ENCODE measurements around the gene BICRA.
"Not testable (repeated sequence)": the region's sequence is repeated elsewhere in the genome, so short reads cannot be mapped to it uniquely, and the experiment has no call there.

Gene BICRA

DNA sequence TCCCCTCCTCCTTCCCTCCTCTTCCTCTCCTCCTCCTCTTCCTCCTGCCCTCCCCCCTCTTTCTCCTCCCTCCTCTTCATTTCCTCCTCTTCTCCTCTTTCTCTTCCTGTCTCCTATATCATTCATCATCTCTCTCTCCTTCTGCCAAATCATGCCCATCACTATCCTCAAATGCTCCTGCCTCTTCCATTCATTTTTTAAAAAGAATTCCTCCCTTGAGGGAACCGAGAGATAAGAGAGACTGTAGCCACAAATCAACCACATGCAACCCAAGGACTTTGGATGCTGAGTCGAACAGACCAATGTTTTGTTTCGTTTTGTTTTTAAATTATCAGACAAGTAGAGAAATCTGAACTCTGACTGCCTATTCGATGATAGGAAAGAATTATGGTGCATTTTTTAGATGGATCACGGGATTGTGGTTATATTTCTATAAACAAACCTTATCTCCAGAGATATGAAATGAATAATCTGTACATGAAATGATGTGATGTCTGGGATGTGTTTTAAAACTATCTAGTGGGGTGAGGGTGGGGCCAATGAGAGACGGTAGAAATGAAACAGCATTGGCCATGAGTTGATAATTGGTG, 26.5 kb upstream of the BICRA start:
- no peak for TF ChIP-seq EZH2 (optimal IDR thresholded peaks at IDR 0.05; ENCODE audit: low read depth, low read length)
- TF ChIP-seq, protein P1, sequence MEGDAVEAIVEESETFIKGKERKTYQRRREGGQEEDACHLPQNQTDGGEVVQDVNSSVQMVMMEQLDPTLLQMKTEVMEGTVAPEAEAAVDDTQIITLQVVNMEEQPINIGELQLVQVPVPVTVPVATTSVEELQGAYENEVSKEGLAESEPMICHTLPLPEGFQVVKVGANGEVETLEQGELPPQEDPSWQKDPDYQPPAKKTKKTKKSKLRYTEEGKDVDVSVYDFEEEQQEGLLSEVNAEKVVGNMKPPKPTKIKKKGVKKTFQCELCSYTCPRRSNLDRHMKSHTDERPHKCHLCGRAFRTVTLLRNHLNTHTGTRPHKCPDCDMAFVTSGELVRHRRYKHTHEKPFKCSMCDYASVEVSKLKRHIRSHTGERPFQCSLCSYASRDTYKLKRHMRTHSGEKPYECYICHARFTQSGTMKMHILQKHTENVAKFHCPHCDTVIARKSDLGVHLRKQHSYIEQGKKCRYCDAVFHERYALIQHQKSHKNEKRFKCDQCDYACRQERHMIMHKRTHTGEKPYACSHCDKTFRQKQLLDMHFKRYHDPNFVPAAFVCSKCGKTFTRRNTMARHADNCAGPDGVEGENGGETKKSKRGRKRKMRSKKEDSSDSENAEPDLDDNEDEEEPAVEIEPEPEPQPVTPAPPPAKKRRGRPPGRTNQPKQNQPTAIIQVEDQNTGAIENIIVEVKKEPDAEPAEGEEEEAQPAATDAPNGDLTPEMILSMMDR (IDR thresholded peaks at IDR 0.05; ENCODE audit: low read length) = no peak
- no peak for TF ChIP-seq EZH2phosphoT487 (IDR thresholded peaks at IDR 0.05; ENCODE audit: low read length)
- Histone ChIP-seq H3F3A (ENCODE audit: insufficient read depth, low read length) (peaks cover 4% of the 10 kb centered on the region; the same call in 1 of the 2 replicates), H3K36me3 (replicated peaks; ENCODE audit: insufficient read depth, low read length) (no peaks in the 10 kb centered on the region), H3K27me3 (replicated peaks; ENCODE audit: insufficient read depth, low read length) (peaks cover 10% of the 10 kb centered on the region; the same call in 1 of the 2 replicates), H3K9ac (ENCODE audit: low read length) (no peak overlapping the region), H3K9me2 (replicated peaks; ENCODE audit: insufficient read depth, low read length) (no peaks in the 10 kb centered on the region), H3K9me3 (replicated peaks; ENCODE audit: insufficient read depth, low read length) (no peaks in the 10 kb centered on the region), H4K20me1 (ENCODE audit: insufficient read depth, low read length) (no peaks in the 10 kb centered on the region), H3K79me2 (ENCODE audit: low read length) (no peaks in the 10 kb centered on the region), H2AFZ (ENCODE audit: low read length) (no peak overlapping the region), H3K27ac (ENCODE audit: low read length) (no peak overlapping the region), H3K4me3 (ENCODE audit: low read length) (no peak overlapping the region), H3K4me2 (ENCODE audit: low read depth, low read length) (no peak overlapping the region), H3K4me1 (ENCODE audit: low read length) (no peaks in the 10 kb centered on the region)
- no peak for DNase-seq

DNA sequence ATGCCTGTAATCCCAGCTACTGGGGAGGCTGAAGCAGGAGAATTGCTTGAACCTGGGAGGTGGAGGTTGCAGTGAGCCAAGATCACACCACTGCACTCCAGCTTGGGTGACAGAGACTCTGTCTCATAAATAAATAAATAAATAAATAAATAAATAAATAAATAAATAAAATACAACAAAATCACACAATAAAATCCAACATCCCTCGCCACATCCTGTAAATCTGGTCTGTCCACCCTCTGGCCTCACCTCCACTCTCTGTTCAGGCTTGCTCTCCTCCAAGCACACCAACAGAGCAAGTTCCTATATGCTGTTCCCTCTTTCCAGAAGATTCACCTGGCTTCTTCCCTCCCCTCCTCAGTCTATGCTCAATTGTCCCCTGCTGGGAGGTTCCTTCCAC, 25.8 kb upstream of the BICRA start:
- H3K4me2 ChIP-seq (ENCODE audit: low read depth, low read length); DNase-seq; H3K4me3 ChIP-seq (ENCODE audit: low read length); H3K9me2 ChIP-seq (replicated peaks; ENCODE audit: insufficient read depth, low read length); H3K4me1 ChIP-seq (ENCODE audit: low read length); H3F3A ChIP-seq (ENCODE audit: insufficient read depth, low read length); H2AFZ ChIP-seq (ENCODE audit: low read length); H4K20me1 ChIP-seq (ENCODE audit: insufficient read depth, low read length); H3K9ac ChIP-seq (ENCODE audit: low read length); H3K79me2 ChIP-seq (ENCODE audit: low read length); H3K27me3 ChIP-seq (replicated peaks; ENCODE audit: insufficient read depth, low read length); H3K27ac ChIP-seq (ENCODE audit: low read length); H3K9me3 ChIP-seq (replicated peaks; ENCODE audit: insufficient read depth, low read length); H3K36me3 ChIP-seq (replicated peaks; ENCODE audit: insufficient read depth, low read length): not testable (repeated sequence)

DNA sequence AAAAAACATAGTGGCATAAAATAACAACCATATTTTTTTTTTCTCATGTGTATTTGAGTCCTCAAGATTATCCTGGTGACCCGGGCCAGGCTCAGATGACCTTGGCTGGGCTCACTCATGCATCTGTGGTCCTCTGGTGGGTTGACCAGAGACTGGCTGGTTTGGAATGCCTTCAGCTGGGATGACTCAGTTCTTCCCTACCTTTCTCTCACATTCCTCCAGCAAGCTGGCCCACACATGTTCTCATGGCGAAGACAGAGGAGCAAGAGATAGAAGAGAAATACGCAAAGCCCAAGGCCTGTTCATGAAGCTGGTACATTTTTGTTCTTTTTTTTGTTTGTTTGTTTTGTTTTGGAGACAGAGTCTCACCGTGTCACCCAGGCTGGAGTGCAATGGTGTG, 21.6 kb upstream of the BICRA start:
- H4K20me1 ChIP-seq (ENCODE audit: insufficient read depth, low read length) = no peaks in the 10 kb centered on the region
- DNase-seq = no peak
- H3K27ac ChIP-seq (ENCODE audit: low read length) = no peak overlapping the region
- no peak for TF ChIP-seq EZH2phosphoT487 (IDR thresholded peaks at IDR 0.05; ENCODE audit: low read length)
- no peak overlapping the region for H3K4me3 ChIP-seq (ENCODE audit: low read length)
- H3K79me2 ChIP-seq (ENCODE audit: low read length) = no peaks in the 10 kb centered on the region
- H3K27me3 ChIP-seq (replicated peaks; ENCODE audit: insufficient read depth, low read length) = peaks cover 41% of the 10 kb centered on the region
- peaks cover 3% of the 10 kb centered on the region; the same call in 1 of the 2 replicates for H3F3A ChIP-seq (ENCODE audit: insufficient read depth, low read length)
- H3K36me3 ChIP-seq (replicated peaks; ENCODE audit: insufficient read depth, low read length) = no peaks in the 10 kb centered on the region
- H3K4me1 ChIP-seq (ENCODE audit: low read length) = no peaks in the 10 kb centered on the region
- no peaks in the 10 kb centered on the region for H3K9me2 ChIP-seq (replicated peaks; ENCODE audit: insufficient read depth, low read length)
- H3K4me2 ChIP-seq (ENCODE audit: low read depth, low read length) = no peak overlapping the region
- H2AFZ ChIP-seq (ENCODE audit: low read length) = no peak overlapping the region
- no peak overlapping the region for H3K9ac ChIP-seq (ENCODE audit: low read length)
- no peaks in the 10 kb centered on the region for H3K9me3 ChIP-seq (replicated peaks; ENCODE audit: insufficient read depth, low read length)

DNA sequence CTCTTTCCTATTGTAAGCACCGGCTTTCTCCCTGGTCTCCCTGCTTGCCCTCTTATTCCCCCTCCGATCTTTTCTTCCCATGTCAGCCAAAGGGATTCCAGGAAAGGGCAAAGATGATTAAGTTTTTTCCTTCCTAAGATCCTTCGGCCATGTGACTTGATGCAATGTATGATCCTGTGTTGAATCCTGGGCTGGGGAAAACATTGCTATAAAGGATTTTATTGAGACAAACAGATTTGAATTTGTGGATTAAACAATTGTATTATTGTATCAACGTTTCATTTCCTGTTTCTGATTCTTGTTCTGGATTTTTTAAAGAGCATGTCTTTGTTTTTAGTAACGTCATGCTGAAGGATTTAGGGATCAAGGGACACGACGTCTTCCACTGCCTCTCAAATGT, 19.1 kb upstream of the BICRA start:
- peaks cover 53% of the 10 kb centered on the region for H3K27me3 ChIP-seq (replicated peaks; ENCODE audit: insufficient read depth, low read length)
- H3F3A ChIP-seq (ENCODE audit: insufficient read depth, low read length) = no peaks in the 10 kb centered on the region
- no peaks in the 10 kb centered on the region for H4K20me1 ChIP-seq (ENCODE audit: insufficient read depth, low read length)
- no peak overlapping the region for H3K9ac ChIP-seq (ENCODE audit: low read length)
- H2AFZ ChIP-seq (ENCODE audit: low read length) = no peak overlapping the region
- H3K36me3 ChIP-seq (replicated peaks; ENCODE audit: insufficient read depth, low read length) = no peaks in the 10 kb centered on the region
- no peaks in the 10 kb centered on the region for H3K4me1 ChIP-seq (ENCODE audit: low read length)
- no peaks in the 10 kb centered on the region for H3K9me3 ChIP-seq (replicated peaks; ENCODE audit: insufficient read depth, low read length)
- H3K9me2 ChIP-seq (replicated peaks; ENCODE audit: insufficient read depth, low read length) = no peaks in the 10 kb centered on the region
- no peak overlapping the region for H3K27ac ChIP-seq (ENCODE audit: low read length)
- no peak overlapping the region for H3K4me3 ChIP-seq (ENCODE audit: low read length)
- no peaks in the 10 kb centered on the region for H3K79me2 ChIP-seq (ENCODE audit: low read length)
- no peak for DNase-seq
- no peak overlapping the region for H3K4me2 ChIP-seq (ENCODE audit: low read depth, low read length)
- TF ChIP-seq EZH2 (optimal IDR thresholded peaks at IDR 0.05; ENCODE audit: low read depth, low read length) (no peak), EZH2phosphoT487 (IDR thresholded peaks at IDR 0.05; ENCODE audit: low read length) (no peak)
- TF ChIP-seq, protein P1 (IDR thresholded peaks at IDR 0.05; ENCODE audit: low read length) = no peak
